ENCODE results near the gene DUSP21. TPM values are rescaled to one million over a fixed set of nuclear protein-coding genes. Genes with fewer than 3 reads are reported as not detected.

DUSP21 gene
- total and polyA plus RNA-seq, 8 donors: not detected

DNA sequence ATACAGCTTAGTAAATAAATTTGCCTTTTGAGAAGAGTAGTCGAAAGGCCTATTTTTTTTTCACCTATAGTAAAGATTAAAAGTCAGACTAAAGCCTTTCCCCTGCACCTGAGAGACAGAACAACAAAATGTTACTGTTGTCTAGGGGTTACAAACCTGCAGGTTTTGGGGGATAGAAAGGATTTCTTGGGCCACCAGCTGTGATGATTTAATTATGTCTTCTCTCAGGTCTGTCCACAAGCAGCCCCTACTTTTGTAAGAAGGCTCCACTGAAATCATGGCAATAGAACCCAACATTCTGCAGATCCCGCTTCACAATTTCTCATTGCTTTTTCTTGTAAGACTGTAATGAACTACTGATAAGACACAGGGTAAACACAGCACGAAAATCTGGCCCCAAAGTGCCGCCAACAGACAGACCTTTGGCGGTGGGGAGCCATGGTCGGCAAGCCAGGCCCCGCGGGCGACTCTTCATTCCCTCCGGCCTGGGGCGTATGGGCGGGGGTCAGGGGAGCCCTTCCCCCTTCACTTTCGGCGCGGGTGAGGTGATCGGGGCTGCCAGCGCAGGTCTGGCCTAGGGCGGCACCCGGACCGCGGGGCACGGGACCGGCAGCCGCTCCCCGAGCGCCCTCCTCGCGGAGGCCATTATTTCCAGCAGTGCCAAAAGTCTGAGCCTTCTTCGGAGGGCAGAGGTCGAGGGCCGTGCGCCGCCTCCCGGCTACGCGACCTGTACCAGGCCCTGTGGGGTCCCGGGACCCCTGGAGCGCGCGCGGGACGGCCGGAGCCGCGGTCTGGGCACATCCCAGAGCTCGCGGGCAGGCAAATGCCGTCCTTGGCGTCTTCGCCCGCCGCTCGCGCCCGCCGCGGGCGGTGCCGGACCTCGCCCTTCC, 28.4 kb downstream of the DUSP21 start:
- ATAC-seq (peak; percentile 38), DNase-seq (peak in 3 of 4 donors; percentile 40 to 84 (median 61))
- Histone ChIP-seq H3K9me3 (no peaks in the 10 kb centered on the region), H3K27ac (peak overlapping the region; percentile 97 to 99), H3K27me3 (no peaks in the 10 kb centered on the region), H3K4me3 (peak overlapping the region; percentile 64 to 88), H3K4me1 (peaks cover 5 to 13% of the 10 kb centered on the region in 2 donors), H3K36me3 (no peaks in the 10 kb centered on the region)
- TF ChIP-seq, protein P1, sequence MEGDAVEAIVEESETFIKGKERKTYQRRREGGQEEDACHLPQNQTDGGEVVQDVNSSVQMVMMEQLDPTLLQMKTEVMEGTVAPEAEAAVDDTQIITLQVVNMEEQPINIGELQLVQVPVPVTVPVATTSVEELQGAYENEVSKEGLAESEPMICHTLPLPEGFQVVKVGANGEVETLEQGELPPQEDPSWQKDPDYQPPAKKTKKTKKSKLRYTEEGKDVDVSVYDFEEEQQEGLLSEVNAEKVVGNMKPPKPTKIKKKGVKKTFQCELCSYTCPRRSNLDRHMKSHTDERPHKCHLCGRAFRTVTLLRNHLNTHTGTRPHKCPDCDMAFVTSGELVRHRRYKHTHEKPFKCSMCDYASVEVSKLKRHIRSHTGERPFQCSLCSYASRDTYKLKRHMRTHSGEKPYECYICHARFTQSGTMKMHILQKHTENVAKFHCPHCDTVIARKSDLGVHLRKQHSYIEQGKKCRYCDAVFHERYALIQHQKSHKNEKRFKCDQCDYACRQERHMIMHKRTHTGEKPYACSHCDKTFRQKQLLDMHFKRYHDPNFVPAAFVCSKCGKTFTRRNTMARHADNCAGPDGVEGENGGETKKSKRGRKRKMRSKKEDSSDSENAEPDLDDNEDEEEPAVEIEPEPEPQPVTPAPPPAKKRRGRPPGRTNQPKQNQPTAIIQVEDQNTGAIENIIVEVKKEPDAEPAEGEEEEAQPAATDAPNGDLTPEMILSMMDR (IDR thresholded peaks at IDR 0.05): no peak
- intact Hi-C loops (cut with DNase I): no loop called here

DNA sequence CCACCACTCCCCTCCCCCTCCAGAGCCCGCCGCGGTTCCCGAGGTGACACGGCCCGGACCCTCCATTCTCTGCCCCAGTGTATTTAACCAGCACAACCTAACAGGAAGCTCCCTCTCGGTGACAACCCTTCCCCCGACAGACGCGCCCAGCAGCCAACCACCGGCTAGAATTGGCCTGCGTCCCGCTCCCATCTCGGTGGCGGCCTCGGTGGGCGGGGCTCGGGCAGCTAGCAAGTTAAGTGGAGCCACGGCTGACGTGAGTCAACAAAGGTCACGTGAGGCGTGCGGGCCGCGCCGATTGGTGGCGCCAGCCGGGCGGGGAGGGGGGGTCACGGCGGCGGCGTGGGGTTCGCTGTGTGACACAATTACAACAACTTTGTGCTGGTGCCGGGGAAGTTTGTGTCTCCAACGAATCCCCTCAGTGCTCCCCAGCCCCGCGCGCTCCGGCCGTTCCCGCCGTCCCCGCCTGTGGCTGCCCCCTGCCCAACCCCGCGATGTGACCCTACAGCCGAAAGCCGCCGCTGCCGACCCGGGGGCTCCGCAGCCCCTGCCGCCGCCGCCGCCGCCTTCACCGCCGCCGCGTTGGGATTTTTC, 29.1 kb downstream of the DUSP21 start, which contains the start of gene KDM6A:
Gene KDM6A (plus strand): TSS at position 368 of the 594 bp plus-strand sequence. CDS start 364 bp downstream, outside the sequence.
- Histone ChIP-seq H3K4me1 (peaks cover 5 to 16% of the 10 kb centered on the region in 2 donors), H3K36me3 (no peaks in the 10 kb centered on the region), H3K27me3 (no peaks in the 10 kb centered on the region), H3K9me3 (no peaks in the 10 kb centered on the region), H3K27ac (peak within 1 kb of the TSS; percentile 97 to 99), H3K4me3 (peak within 1 kb of the TSS; percentile 64 to 88)
- TF ChIP-seq, protein P1 (IDR thresholded peaks at IDR 0.05): no peak
- intact Hi-C loops (cut with DNase I): no loop called here
- ATAC-seq (peak; percentile 89), DNase-seq (peak; percentile 97 to 100 (median 98))

DNA sequence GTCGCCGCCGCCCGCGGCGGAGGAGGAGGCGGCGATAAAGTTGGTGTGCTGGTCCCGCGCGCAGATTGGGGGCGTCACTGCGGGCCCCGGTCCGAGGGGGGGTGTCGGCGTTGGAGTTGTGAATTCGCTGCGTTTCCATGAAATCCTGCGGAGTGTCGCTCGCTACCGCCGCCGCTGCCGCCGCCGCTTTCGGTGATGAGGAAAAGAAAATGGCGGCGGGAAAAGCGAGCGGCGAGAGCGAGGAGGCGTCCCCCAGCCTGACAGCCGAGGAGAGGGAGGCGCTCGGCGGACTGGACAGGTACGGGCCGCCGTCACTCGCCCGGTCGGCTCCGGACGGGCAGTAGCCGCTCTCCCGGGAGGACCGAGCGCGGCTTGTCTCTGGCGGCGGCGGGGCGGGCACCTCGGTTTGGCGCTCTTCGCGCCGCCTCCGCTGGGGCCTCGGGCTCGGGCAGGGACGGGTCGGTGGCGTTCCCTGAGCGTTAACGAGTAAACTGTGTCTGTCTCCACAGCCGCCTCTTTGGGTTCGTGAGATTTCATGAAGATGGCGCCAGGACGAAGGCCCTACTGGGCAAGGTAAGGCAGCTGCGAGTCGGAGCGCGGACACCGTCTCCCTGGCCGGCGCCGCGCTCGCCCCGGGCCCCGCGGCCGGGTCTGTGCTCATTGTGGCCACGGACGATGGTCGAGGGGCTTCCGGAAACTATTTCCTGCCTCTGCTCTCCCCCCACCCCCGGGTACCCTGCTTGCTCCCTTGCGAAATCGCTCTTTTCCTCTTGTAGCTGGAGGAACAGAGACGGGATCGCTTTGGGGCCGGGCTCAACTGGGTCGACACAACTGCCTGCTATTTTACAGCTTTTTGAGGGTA, 29.8 kb downstream of the DUSP21 start:
- H3K27ac ChIP-seq: peak overlapping the region; percentile 97 to 99
- DNase-seq: peak; percentile 56 to 84 (median 67)
- peak; percentile 12 for ATAC-seq
- H3K9me3 ChIP-seq: no peaks in the 10 kb centered on the region
- TF ChIP-seq, protein P1 (IDR thresholded peaks at IDR 0.05): no peak
- peaks cover 5 to 16% of the 10 kb centered on the region in 2 donors for H3K4me1 ChIP-seq
- H3K36me3 ChIP-seq: no peaks in the 10 kb centered on the region
- intact Hi-C loops (cut with DNase I): no loop called here
- H3K27me3 ChIP-seq: no peaks in the 10 kb centered on the region
- H3K4me3 ChIP-seq: peak overlapping the region; percentile 64 to 88

DNA sequence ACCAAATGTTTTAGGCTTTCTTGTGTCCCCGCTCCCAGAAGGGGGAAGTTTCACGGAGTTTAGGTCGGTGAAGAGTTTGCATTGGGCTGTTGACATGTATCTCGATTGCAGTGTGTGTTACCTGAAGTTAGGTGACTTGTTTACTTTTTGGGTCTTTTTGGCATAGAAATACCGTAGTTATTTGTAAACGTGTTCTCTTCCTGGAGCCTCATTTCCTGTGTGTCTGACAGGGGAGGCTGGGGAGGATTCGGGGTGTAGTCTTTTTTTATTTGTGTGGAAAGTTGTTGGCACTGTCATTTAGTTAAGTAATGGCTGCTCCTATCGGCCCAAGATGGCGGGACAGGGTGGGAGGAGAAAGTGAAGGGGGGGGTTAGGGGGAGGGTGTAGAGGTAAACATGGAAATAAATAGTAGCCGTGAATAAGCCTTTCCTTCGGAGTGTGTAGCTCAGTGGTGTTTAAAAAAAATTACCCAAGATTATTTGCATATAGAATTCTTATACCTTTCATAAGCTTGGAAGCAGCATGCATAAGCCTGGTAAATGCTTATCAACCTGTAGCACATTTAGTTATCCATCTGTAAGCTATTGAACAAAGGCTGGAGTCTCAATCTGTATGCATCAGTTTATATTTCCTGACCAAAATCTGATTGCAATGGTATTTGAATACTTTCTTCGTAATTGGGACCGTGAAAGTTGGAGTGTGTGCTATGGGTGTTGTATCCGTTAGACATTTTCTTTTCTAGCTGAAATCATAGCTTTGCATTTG, 30.8 kb downstream of the DUSP21 start:
- TF ChIP-seq, protein P1 (IDR thresholded peaks at IDR 0.05): no peak
- intact Hi-C loops (cut with DNase I): no loop called here
- ATAC-seq (peak; percentile 11), DNase-seq (peak in 1 of 4 donors; percentile 42)
- Histone ChIP-seq H3K27me3 (no peaks in the 10 kb centered on the region), H3K9me3 (no peaks in the 10 kb centered on the region), H3K36me3 (no peaks in the 10 kb centered on the region), H3K27ac (peak overlapping the region; percentile 97 to 99), H3K4me3 (peak overlapping the region; percentile 64 to 88), H3K4me1 (peaks cover 5 to 16% of the 10 kb centered on the region in 2 donors)

All from left lung (tissue), 10 donors.